ENCODE data around the gene TBC1D16. TPM values are rescaled to one million over a fixed set of nuclear protein-coding genes. Genes with fewer than 3 reads are reported as not detected.

TBC1D16 gene, protein sequence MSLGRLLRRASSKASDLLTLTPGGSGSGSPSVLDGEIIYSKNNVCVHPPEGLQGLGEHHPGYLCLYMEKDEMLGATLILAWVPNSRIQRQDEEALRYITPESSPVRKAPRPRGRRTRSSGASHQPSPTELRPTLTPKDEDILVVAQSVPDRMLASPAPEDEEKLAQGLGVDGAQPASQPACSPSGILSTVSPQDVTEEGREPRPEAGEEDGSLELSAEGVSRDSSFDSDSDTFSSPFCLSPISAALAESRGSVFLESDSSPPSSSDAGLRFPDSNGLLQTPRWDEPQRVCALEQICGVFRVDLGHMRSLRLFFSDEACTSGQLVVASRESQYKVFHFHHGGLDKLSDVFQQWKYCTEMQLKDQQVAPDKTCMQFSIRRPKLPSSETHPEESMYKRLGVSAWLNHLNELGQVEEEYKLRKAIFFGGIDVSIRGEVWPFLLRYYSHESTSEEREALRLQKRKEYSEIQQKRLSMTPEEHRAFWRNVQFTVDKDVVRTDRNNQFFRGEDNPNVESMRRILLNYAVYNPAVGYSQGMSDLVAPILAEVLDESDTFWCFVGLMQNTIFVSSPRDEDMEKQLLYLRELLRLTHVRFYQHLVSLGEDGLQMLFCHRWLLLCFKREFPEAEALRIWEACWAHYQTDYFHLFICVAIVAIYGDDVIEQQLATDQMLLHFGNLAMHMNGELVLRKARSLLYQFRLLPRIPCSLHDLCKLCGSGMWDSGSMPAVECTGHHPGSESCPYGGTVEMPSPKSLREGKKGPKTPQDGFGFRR
- 8.4 and 9.0 TPM in 2 replicates for polyA plus RNA-seq (2011; rRNA removed)
- 15.4 and 17.8 TPM in 2 replicates for polyA minus RNA-seq (2011; rRNA and poly(A)+ RNA removed)

DNA sequence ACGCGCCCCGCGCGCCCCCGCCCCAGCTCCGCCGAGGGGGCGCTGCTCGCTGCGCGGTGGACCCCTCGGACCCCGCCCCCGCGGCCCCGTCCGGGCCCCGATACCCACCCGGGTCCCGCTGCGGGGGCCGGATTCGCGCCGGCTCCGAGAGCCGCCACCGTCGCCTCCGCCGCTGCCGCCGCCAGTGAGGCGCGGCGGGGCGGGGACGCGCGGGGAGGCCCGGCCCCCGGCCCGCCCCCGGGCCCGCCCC is at the start of gene TBC1D16:
Gene TBC1D16, minus strand, starts transcription at position 186 of the 250 bp plus-strand sequence. CDS start 22,325 bp downstream, outside the sequence.
- TF ChIP-seq, protein P1, sequence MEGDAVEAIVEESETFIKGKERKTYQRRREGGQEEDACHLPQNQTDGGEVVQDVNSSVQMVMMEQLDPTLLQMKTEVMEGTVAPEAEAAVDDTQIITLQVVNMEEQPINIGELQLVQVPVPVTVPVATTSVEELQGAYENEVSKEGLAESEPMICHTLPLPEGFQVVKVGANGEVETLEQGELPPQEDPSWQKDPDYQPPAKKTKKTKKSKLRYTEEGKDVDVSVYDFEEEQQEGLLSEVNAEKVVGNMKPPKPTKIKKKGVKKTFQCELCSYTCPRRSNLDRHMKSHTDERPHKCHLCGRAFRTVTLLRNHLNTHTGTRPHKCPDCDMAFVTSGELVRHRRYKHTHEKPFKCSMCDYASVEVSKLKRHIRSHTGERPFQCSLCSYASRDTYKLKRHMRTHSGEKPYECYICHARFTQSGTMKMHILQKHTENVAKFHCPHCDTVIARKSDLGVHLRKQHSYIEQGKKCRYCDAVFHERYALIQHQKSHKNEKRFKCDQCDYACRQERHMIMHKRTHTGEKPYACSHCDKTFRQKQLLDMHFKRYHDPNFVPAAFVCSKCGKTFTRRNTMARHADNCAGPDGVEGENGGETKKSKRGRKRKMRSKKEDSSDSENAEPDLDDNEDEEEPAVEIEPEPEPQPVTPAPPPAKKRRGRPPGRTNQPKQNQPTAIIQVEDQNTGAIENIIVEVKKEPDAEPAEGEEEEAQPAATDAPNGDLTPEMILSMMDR (IDR thresholded peaks at IDR 0.05; ENCODE audit: insufficient read depth, low read depth, low read length) = no peak
- Histone ChIP-seq H3K27me3 (ENCODE audit: control insufficient read depth, insufficient read depth, low read length) (no peaks in the 10 kb centered on the region), H3K36me3 (ENCODE audit: control insufficient read depth, insufficient read depth, low read length) (no peaks in the 10 kb centered on the region; the same call in 1 of the 2 replicates), H3K4me3 (ENCODE audit: low read depth, low read length) (peak within 1 kb of the TSS; percentile 98)
- ChIA-PET CTCF (no interaction called here), POLR2A (interaction anchor here (0.6 kb wide), 1 partner anchor 1719 kb away, joined by 3 read pairs; no protein-coding TSS in a partner anchor)
- no peak for DNase-seq (ENCODE audit: low read depth)

DNA sequence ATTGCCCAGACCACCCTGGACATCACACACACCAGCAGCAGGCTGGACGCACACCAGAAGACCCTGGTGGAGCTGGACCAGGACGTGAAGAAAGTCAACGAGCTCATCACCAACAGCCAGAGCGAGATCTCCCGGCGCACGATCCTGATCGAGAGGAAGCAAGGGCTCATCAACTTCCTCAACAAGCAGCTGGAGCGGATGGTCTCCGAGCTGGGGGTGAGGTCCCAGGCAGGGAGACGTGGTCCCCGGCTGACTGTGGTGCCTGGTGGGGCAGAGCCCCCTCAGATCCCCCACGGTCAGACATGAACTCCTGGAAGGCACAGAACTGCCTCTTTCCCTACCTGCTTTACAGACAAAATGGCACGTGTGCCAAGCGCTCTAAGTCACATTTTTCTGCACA is 49.1 kb upstream of the TBC1D16 start:
- Histone ChIP-seq H3K4me3 (ENCODE audit: low read depth, low read length) (no peak overlapping the region), H3K36me3 (ENCODE audit: control insufficient read depth, insufficient read depth, low read length) (no peaks in the 10 kb centered on the region), H3K27me3 (ENCODE audit: control insufficient read depth, insufficient read depth, low read length) (peaks cover 2% of the 10 kb centered on the region)
- ChIA-PET POLR2A (no interaction called here), CTCF (interaction anchor here (1.6 to 5.6 kb wide), 2 partner anchors 16 to 77 kb away, joined by 9 to 42 read pairs; partner anchors contain the start of gene GAA)
- TF ChIP-seq, protein P1 (IDR thresholded peaks at IDR 0.05; ENCODE audit: insufficient read depth, low read depth, low read length) = no peak
- no peak for DNase-seq (ENCODE audit: low read depth)

DNA sequence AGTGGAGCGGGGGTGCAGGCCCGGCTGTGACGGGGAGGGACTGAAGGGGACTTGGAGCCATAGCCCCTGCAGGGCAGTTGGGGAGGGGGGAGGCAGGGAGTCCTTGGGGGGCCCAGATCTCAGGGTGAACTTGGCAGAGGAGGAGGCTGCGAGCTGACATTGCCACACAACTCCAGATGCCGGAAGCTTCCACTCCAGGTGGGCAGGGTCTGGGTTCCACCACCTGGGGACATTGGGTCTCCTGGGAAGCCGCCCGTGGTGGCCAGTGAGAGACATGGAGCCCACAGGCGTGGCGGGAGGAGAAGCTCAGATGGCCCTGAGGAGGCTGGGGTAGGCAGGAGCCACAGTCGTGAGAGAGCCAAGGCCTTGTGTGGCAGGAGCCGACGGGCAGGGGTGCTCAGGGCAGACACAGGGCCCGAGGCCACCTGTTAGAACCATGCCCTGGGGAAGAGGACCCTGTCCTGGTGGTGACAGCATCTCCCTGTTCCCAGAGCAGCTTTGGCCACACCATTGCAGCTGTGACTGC is 47.5 kb upstream of the TBC1D16 start:
- Histone ChIP-seq H3K27me3 (ENCODE audit: control insufficient read depth, insufficient read depth, low read length) (peaks cover 2% of the 10 kb centered on the region), H3K4me3 (ENCODE audit: low read depth, low read length) (no peak overlapping the region), H3K36me3 (ENCODE audit: control insufficient read depth, insufficient read depth, low read length) (no peaks in the 10 kb centered on the region)
- TF ChIP-seq, protein P1 (IDR thresholded peaks at IDR 0.05; ENCODE audit: insufficient read depth, low read depth, low read length) = no peak
- ChIA-PET CTCF (interaction anchor here (0.6 to 5.6 kb wide), 24 partner anchors 9 to 279 kb away, joined by 3 to 42 read pairs (median 4); partner anchors contain the start of gene GAA), POLR2A (no interaction called here)
- no peak for DNase-seq (ENCODE audit: low read depth)

DNA sequence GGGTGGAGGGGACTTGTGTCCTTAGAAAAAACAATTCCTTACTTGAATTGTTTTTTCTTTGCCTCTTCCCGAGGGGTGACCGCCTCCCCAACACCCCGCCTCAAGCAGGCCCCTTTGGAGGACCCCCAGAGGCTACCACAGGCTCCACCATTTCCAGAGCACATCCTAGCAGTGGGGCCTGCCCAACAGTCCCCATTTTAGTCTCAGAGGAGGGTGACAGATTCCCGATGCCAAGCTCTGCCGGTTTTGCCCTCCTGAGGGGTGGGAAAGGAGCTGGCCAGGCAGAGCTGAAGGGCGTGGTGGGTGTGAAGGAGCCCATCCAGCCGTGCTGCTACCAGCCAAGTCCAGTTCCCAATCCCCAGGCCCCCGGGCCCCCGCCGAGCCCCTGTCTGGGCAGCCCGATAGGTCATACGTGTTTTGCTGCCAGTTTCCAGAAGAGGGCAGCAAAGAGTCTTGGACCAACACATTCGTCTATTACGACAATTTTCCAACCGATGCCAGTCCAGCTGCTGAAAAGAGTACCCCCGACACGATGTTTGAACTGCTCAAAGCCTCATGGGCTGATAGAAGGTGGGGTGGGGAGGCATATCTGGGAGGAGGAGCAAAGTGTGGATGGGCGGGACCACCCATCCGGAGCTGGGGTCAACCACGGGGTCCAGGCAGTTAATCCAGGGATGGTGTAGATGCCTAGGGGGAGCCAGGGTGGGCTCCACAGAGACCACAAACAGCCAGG is 46.9 kb upstream of the TBC1D16 start:
- Histone ChIP-seq H3K4me3 (ENCODE audit: low read depth, low read length) (no peak overlapping the region), H3K36me3 (ENCODE audit: control insufficient read depth, insufficient read depth, low read length) (no peaks in the 10 kb centered on the region), H3K27me3 (ENCODE audit: control insufficient read depth, insufficient read depth, low read length) (peaks cover 2% of the 10 kb centered on the region)
- CTCF ChIA-PET = interaction anchor here (0.6 to 5.6 kb wide), 30 partner anchors 8 to 280 kb away, joined by 3 to 42 read pairs (median 4); partner anchors contain the start of gene GAA
- DNase-seq (ENCODE audit: low read depth) = no peak
- POLR2A ChIA-PET = no interaction called here
- TF ChIP-seq, protein P1 (IDR thresholded peaks at IDR 0.05; ENCODE audit: insufficient read depth, low read depth, low read length) = peak; percentile 86
